HepG2 (cell line): ENCODE measurements around the gene LRRC51. TPM values are rescaled to one million over a fixed set of nuclear protein-coding genes. Genes with fewer than 3 reads are reported as not detected.

Source experiments
- FOXK1 ChIP-seq: sonication (generic); formaldehyde crosslinking; IDR thresholded peaks from 2 replicates; pipeline ENCODE4 v1.4.0; 2020; ENCODE audit warnings: low read depth, missing genetic modification reagents, borderline replicate concordance
- GZF1 ChIP-seq: sonication (generic); formaldehyde crosslinking; IDR thresholded peaks from 2 replicates; pipeline ENCODE4 v1.5.1; 2020; ENCODE audit warnings: mild to moderate bottlenecking, missing genetic modification reagents
- HOXA5 ChIP-seq: sonication (generic); formaldehyde crosslinking; IDR thresholded peaks from 2 replicates; pipeline ENCODE4 v1.4.0; 2020; ENCODE audit warnings: missing genetic modification reagents
- KAT7 ChIP-seq: IDR thresholded peaks from 2 replicates; pipeline ENCODE4 v1.6.1; 2018; ENCODE audit warnings: borderline replicate concordance, missing compliant biosample characterization
- KLF15 ChIP-seq: sonication (generic); formaldehyde crosslinking; IDR thresholded peaks from 2 replicates; pipeline ENCODE4 v1.8.1; 2023; ENCODE audit warnings: borderline replicate concordance, mild to moderate bottlenecking, inconsistent platforms, missing genetic modification reagents, mixed read lengths
- NCOA1 ChIP-seq: sonication (generic); formaldehyde crosslinking; IDR thresholded peaks from 2 replicates; pipeline ENCODE4 v1.9.0; 2021; ENCODE audit warnings: missing genetic modification reagents
- PHF21A ChIP-seq: sonication (generic); formaldehyde crosslinking; IDR thresholded peaks from 2 replicates; pipeline ENCODE4 v1.5.0; 2020; ENCODE audit warnings: mild to moderate bottlenecking, missing genetic modification reagents
- POLR2A ChIP-seq, 2 experiments: IDR thresholded peaks; 2 replicates each; pipeline ENCODE4 v1.6.1; 2011; ENCODE audit warnings: low read depth in 2 of 2, low read length in 2 of 2, mild to moderate bottlenecking in 1 of 2, moderate library complexity in 1 of 2; ENCODE audit not compliant: insufficient read depth in 1 of 2
- SALL1 ChIP-seq: sonication (generic); formaldehyde crosslinking; IDR thresholded peaks from 2 replicates; pipeline ENCODE4 v1.8.0; 2022; ENCODE audit warnings: mild to moderate bottlenecking, missing genetic modification reagents
- SATB2 ChIP-seq: sonication (generic); formaldehyde crosslinking; IDR thresholded peaks from 2 replicates; pipeline ENCODE4 v1.5.0; 2020; ENCODE audit warnings: missing genetic modification reagents
- TBX2 ChIP-seq: sonication (generic); formaldehyde crosslinking; IDR thresholded peaks from 2 replicates; pipeline ENCODE4 v1.5.0; 2020; ENCODE audit warnings: missing genetic modification reagents, mild to moderate bottlenecking, borderline replicate concordance
- ZNF501 ChIP-seq: sonication (generic); formaldehyde crosslinking; IDR thresholded peaks from 2 replicates; pipeline ENCODE4 v1.5.1; 2020; ENCODE audit warnings: mild to moderate bottlenecking, moderate library complexity, missing genetic modification reagents
- ZNF577 ChIP-seq: sonication (generic); formaldehyde crosslinking; IDR thresholded peaks from 2 replicates; pipeline ENCODE4 v1.4.0; 2020; ENCODE audit warnings: mild to moderate bottlenecking, low read depth, missing genetic modification reagents, borderline replicate concordance
- ZNF589 ChIP-seq: sonication (generic); formaldehyde crosslinking; conservative IDR thresholded peaks from 2 replicates; pipeline ENCODE4 v1.8.0; 2022; ENCODE audit warnings: mild to moderate bottlenecking, moderate library complexity, missing genetic modification reagents
- ZNF672 ChIP-seq: sonication (generic); formaldehyde crosslinking; IDR thresholded peaks from 2 replicates; pipeline ENCODE4 v1.8.1; 2022; ENCODE audit warnings: missing genetic modification reagents
- ZNF746 ChIP-seq: sonication (generic); formaldehyde crosslinking; IDR thresholded peaks from 2 replicates; pipeline ENCODE4 v1.8.0; 2022; ENCODE audit warnings: mild to moderate bottlenecking, missing genetic modification reagents
- ZNF777 ChIP-seq: sonication (generic); formaldehyde crosslinking; IDR thresholded peaks from 2 replicates; pipeline ENCODE4 v1.4.0; 2020; ENCODE audit warnings: missing genetic modification reagents
- ZNF790 ChIP-seq: sonication (generic); formaldehyde crosslinking; IDR thresholded peaks from 2 replicates; pipeline ENCODE4 v1.8.0; 2022; ENCODE audit warnings: missing genetic modification reagents, mild to moderate bottlenecking, borderline replicate concordance
- ZNF792 ChIP-seq: IDR thresholded peaks from 2 replicates; pipeline ENCODE4 v1.6.1; 2016
- polyA plus RNA-seq, 8 experiments: library from polyadenylated mRNA; depleted of rRNA in 3 of 8; stranded (reverse) in 7 of 8; unstranded in 1 of 8; fragments of >200 nt; fragmentation: Illumina TruSeq in 4 of 8; extraction: Trizol in 4 of 8; gene quantifications; 2 replicates each; pipeline versions ENCODE4 v1.2.1 to v1.2.3, GENCODE V29; 2011 to 2016; ENCODE audit warnings: low read depth in 4 of 8, missing spikeins in 1 of 8, mixed read lengths in 1 of 8; ENCODE audit not compliant: insufficient read depth in 1 of 8
- total RNA-seq, 5 experiments: library from RNA; depleted of rRNA; stranded (reverse); fragments of >200 nt; fragmentation: Illumina TruSeq; extraction: Trizol; gene quantifications; 2 replicates each; pipeline ENCODE4 v1.2.3, GENCODE V29; 2016; ENCODE audit warnings: low read depth in 1 of 5
- TF ChIP-seq, protein P1 (sequence below): IDR thresholded peaks from 2 replicates; pipeline ENCODE4 v1.6.1; 2016; ENCODE audit warnings: low read depth
- TF ChIP-seq, protein P2 (sequence below): sonication (generic); formaldehyde crosslinking; IDR thresholded peaks from 2 replicates; pipeline ENCODE4 v1.4.0; 2020; ENCODE audit warnings: mild to moderate bottlenecking, missing genetic modification reagents
- TF ChIP-seq, protein P3 (sequence below): fragments of 450-650 bp; IDR thresholded peaks from 2 replicates; pipeline ENCODE4 v1.6.1; 2017; ENCODE audit warnings: mild to moderate bottlenecking
- TF ChIP-seq, protein P4 (sequence below): sonication (generic); formaldehyde crosslinking; IDR thresholded peaks from 2 replicates; pipeline ENCODE4 v1.5.0; 2020; ENCODE audit warnings: missing genetic modification reagents

LRRC51 gene
- total and polyA plus RNA-seq, 2 of the 13 experiments (the other 11 are each of a cell fraction or from before 2014, with no cell fraction given) = 5.3 to 6.0 TPM

DNA sequence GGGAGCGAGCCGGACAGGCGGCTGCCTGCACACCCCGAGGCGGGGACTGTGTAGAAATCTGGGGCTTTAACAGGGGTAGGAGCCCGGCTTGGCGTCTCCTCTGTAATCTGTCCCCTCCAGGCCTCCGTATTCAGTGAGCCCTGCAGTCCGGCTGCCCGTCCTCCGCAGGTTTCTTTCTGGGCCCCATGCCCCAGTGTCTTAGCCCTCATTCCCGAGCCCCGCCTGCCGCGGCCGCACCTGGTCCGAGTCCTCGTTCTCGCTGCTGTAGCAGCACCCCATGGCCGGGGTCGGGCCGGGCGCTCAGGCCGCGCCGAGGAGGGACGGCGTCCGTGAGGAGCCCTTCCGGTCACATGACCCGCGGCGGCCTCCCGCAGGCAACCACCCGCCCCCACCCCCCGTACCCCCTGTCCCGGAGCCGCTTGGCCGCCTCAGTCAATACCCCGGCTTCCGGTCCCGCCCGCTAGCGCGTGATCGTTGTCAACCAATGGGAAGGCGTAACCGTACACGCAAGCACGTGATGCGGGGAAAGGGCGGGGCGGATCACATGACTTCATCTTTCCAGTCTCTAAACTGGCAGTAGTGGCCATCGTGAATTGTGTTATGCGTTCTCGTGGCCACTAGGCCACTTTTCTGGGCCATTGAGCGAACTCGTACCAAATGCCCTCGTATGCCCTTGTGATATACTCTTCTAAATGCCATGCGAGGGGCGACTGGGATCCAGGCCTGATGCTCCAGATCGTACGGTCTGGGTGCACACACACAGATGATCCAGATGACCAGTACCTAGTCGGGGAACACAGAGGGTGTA lies 22.5 kb downstream of the LRRC51 start, which contains the start of gene LAMTOR1 (continued):
- TF ChIP-seq, protein P1, sequence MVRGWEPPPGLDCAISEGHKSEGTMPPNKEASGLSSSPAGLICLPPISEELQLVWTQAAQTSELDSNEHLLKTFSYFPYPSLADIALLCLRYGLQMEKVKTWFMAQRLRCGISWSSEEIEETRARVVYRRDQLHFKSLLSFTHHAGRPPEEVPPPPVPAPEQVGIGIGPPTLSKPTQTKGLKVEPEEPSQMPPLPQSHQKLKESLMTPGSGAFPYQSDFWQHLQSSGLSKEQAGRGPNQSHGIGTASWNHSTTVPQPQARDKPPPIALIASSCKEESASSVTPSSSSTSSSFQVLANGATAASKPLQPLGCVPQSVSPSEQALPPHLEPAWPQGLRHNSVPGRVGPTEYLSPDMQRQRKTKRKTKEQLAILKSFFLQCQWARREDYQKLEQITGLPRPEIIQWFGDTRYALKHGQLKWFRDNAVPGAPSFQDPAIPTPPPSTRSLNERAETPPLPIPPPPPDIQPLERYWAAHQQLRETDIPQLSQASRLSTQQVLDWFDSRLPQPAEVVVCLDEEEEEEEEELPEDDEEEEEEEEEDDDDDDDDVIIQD (CRISPR knock-in tag) = peak; percentile 81; the same call in 1 of the 2 replicates
- peak; percentile 77 to 86 for TF ChIP-seq POLR2A (IDR thresholded peaks at IDR 0.05; ENCODE audit: insufficient read depth in 1 of 2, low read depth in 2 of 2, low read length in 2 of 2)
- TF ChIP-seq, protein P2, sequence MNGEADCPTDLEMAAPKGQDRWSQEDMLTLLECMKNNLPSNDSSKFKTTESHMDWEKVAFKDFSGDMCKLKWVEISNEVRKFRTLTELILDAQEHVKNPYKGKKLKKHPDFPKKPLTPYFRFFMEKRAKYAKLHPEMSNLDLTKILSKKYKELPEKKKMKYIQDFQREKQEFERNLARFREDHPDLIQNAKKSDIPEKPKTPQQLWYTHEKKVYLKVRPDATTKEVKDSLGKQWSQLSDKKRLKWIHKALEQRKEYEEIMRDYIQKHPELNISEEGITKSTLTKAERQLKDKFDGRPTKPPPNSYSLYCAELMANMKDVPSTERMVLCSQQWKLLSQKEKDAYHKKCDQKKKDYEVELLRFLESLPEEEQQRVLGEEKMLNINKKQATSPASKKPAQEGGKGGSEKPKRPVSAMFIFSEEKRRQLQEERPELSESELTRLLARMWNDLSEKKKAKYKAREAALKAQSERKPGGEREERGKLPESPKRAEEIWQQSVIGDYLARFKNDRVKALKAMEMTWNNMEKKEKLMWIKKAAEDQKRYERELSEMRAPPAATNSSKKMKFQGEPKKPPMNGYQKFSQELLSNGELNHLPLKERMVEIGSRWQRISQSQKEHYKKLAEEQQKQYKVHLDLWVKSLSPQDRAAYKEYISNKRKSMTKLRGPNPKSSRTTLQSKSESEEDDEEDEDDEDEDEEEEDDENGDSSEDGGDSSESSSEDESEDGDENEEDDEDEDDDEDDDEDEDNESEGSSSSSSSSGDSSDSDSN = peak; percentile 74
- TF ChIP-seq, protein P3, sequence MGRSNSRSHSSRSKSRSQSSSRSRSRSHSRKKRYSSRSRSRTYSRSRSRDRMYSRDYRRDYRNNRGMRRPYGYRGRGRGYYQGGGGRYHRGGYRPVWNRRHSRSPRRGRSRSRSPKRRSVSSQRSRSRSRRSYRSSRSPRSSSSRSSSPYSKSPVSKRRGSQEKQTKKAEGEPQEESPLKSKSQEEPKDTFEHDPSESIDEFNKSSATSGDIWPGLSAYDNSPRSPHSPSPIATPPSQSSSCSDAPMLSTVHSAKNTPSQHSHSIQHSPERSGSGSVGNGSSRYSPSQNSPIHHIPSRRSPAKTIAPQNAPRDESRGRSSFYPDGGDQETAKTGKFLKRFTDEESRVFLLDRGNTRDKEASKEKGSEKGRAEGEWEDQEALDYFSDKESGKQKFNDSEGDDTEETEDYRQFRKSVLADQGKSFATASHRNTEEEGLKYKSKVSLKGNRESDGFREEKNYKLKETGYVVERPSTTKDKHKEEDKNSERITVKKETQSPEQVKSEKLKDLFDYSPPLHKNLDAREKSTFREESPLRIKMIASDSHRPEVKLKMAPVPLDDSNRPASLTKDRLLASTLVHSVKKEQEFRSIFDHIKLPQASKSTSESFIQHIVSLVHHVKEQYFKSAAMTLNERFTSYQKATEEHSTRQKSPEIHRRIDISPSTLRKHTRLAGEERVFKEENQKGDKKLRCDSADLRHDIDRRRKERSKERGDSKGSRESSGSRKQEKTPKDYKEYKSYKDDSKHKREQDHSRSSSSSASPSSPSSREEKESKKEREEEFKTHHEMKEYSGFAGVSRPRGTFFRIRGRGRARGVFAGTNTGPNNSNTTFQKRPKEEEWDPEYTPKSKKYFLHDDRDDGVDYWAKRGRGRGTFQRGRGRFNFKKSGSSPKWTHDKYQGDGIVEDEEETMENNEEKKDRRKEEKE = no peak
- no peak for TF ChIP-seq SATB2 (CRISPR knock-in tag)
- TF ChIP-seq, protein P4, sequence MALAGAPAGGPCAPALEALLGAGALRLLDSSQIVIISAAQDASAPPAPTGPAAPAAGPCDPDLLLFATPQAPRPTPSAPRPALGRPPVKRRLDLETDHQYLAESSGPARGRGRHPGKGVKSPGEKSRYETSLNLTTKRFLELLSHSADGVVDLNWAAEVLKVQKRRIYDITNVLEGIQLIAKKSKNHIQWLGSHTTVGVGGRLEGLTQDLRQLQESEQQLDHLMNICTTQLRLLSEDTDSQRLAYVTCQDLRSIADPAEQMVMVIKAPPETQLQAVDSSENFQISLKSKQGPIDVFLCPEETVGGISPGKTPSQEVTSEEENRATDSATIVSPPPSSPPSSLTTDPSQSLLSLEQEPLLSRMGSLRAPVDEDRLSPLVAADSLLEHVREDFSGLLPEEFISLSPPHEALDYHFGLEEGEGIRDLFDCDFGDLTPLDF (CRISPR knock-in tag) = peak; percentile 40; the same call in 1 of the 2 replicates
- no peak for TF ChIP-seq ZNF589 (CRISPR knock-in tag)
- peak; percentile 19; the same call in 1 of the 2 replicates for TF ChIP-seq ZNF777
- no peak for TF ChIP-seq ZNF577 (CRISPR knock-in tag)
- TF ChIP-seq FOXK1 (CRISPR knock-in tag) = peak; percentile 84; the same call in 1 of the 2 replicates
- TF ChIP-seq ZNF501 (CRISPR knock-in tag) = peak; percentile 22; the same call in 1 of the 2 replicates
- 0 out of 2 replicates have a peak, but pooled peaks have one; percentile 19 for TF ChIP-seq KLF15 (CRISPR knock-in tag)
- peak; percentile 23; the same call in 1 of the 2 replicates for TF ChIP-seq ZNF746 (CRISPR knock-in tag)
- peak; percentile 48; the same call in 1 of the 2 replicates for TF ChIP-seq TBX2
- TF ChIP-seq KAT7 = peak; percentile 84; the same call in 1 of the 2 replicates
- peak; percentile 60 for TF ChIP-seq HOXA5 (CRISPR knock-in tag)
- 0 out of 2 replicates have a peak, but pooled peaks have one; percentile 20 for TF ChIP-seq ZNF792 (CRISPR knock-in tag)
- TF ChIP-seq NCOA1 = no peak
- no peak for TF ChIP-seq GZF1 (CRISPR knock-in tag)
- peak; percentile 56; the same call in 1 of the 2 replicates for TF ChIP-seq PHF21A (CRISPR knock-in tag)
- no peak for TF ChIP-seq ZNF790
- TF ChIP-seq ZNF672 (CRISPR knock-in tag) = no peak
- peak; percentile 62 for TF ChIP-seq SALL1
